ENCODE results near the gene AHDC1. TPM values are rescaled to one million over a fixed set of nuclear protein-coding genes. Genes with fewer than 3 reads are reported as not detected.

The AHDC1 gene
- polyA plus RNA-seq, 1 donor from 2014 or later = 5.3 TPM

GRCh38 chr1:27650171-27650538, 46.2 kb upstream of the AHDC1 start:
- H2AFZ ChIP-seq (ENCODE audit: low read depth, low read length) = no peak overlapping the region
- H3K9me2 ChIP-seq (ENCODE audit: insufficient read depth, low read length) = no peaks in the 10 kb centered on the region
- H3K27ac ChIP-seq (ENCODE audit: low read length) = no peak overlapping the region
- no peaks in the 10 kb centered on the region for H3K79me2 ChIP-seq (replicated peaks; ENCODE audit: insufficient read depth, low read length)
- H3K4me3 ChIP-seq (ENCODE audit: low read length) = no peak overlapping the region
- no peak overlapping the region for H3K9ac ChIP-seq (ENCODE audit: low read length)
- H3K36me3 ChIP-seq (ENCODE audit: insufficient read depth, low read length) = no peaks in the 10 kb centered on the region
- H3K9me3 ChIP-seq (ENCODE audit: low read length) = no peaks in the 10 kb centered on the region
- TF ChIP-seq CTCF (IDR thresholded peaks at IDR 0.05; ENCODE audit: poor library complexity, severe bottlenecking) (no peak), SMC3 (conservative IDR thresholded peaks at IDR 0.05; ENCODE audit: poor library complexity) (no peak), POLR2AphosphoS5 (IDR thresholded peaks at IDR 0.05) (no peak)
- no peaks in the 10 kb centered on the region for H4K20me1 ChIP-seq (ENCODE audit: insufficient read depth)
- H3K27me3 ChIP-seq (ENCODE audit: insufficient read depth, low read depth, low read length) = no peaks in the 10 kb centered on the region
- no peak overlapping the region for H3K4me2 ChIP-seq (ENCODE audit: low read length)
- H3F3A ChIP-seq (ENCODE audit: insufficient read depth, low read length, poor library complexity, severe bottlenecking) = no peaks in the 10 kb centered on the region

GRCh38 chr1:27649306-27649635, 45.3 kb upstream of the AHDC1 start:
- Histone ChIP-seq H4K20me1 (ENCODE audit: insufficient read depth) (no peaks in the 10 kb centered on the region), H3K4me2 (ENCODE audit: low read length) (no peak overlapping the region), H3K36me3 (ENCODE audit: insufficient read depth, low read length) (no peaks in the 10 kb centered on the region), H3K4me3 (ENCODE audit: low read length) (no peak overlapping the region), H3K9ac (ENCODE audit: low read length) (no peak overlapping the region), H3F3A (ENCODE audit: insufficient read depth, low read length, poor library complexity, severe bottlenecking) (no peaks in the 10 kb centered on the region), H3K27ac (ENCODE audit: low read length) (no peak overlapping the region), H3K27me3 (ENCODE audit: insufficient read depth, low read depth, low read length) (no peaks in the 10 kb centered on the region), H3K79me2 (replicated peaks; ENCODE audit: insufficient read depth, low read length) (no peaks in the 10 kb centered on the region), H3K9me2 (ENCODE audit: insufficient read depth, low read length) (no peaks in the 10 kb centered on the region), H2AFZ (ENCODE audit: low read depth, low read length) (no peak overlapping the region), H3K9me3 (ENCODE audit: low read length) (no peaks in the 10 kb centered on the region)
- TF ChIP-seq TAF1 (IDR thresholded peaks at IDR 0.05; ENCODE audit: low read depth) = no peak
- TF ChIP-seq CTCF (IDR thresholded peaks at IDR 0.05; ENCODE audit: poor library complexity, severe bottlenecking) = no peak
- TF ChIP-seq RAD21 (conservative IDR thresholded peaks at IDR 0.05) = no peak
- TF ChIP-seq MXI1 (conservative IDR thresholded peaks at IDR 0.05; ENCODE audit: poor library complexity, severe bottlenecking) = no peak
- TF ChIP-seq REST (IDR thresholded peaks at IDR 0.05; ENCODE audit: borderline replicate concordance) = no peak
- no peak for TF ChIP-seq EP300 (conservative IDR thresholded peaks at IDR 0.05; ENCODE audit: poor library complexity, severe bottlenecking)
- TF ChIP-seq POLR2AphosphoS5 (IDR thresholded peaks at IDR 0.05) = no peak
- no peak for TF ChIP-seq EZH2 (IDR thresholded peaks at IDR 0.05; ENCODE audit: borderline replicate concordance, insufficient read depth, low read length, poor library complexity, severe bottlenecking)
- no peak for TF ChIP-seq SMC3 (conservative IDR thresholded peaks at IDR 0.05; ENCODE audit: poor library complexity)

All from neural cell (in vitro differentiated cells).